NCI-H1105 (cell line): ENCODE data around the gene HES7.
"Not testable (repeated sequence)": the region's sequence is repeated elsewhere in the genome, so short reads cannot be mapped to it uniquely, and the experiment has no call there.

Source experiments
- DNase-seq: peaks from one replicate; lab custom pipeline; 2025; lab: John Stamatoyannopoulos, UW

HES7 gene

DNA sequence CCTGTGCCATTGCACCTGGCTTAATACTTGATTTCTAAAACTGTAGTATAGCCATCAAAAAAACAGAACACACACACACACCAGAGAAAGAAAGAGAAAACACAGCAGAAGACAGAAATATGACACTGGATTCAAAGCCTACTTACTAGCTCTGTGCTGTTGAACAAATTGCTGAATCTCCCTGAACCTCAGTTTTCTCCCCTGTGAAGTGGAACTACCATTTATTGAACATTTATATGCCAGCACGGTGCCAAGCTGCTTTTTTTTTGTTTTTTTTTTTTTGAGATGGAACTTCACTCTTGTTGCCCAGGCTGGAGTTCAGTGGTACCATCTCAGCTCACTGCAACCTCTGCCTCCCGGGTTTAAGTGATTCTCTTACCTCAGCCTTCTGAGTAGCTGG lies 23.1 kb downstream of the HES7 start:
- no peak for DNase-seq

DNA sequence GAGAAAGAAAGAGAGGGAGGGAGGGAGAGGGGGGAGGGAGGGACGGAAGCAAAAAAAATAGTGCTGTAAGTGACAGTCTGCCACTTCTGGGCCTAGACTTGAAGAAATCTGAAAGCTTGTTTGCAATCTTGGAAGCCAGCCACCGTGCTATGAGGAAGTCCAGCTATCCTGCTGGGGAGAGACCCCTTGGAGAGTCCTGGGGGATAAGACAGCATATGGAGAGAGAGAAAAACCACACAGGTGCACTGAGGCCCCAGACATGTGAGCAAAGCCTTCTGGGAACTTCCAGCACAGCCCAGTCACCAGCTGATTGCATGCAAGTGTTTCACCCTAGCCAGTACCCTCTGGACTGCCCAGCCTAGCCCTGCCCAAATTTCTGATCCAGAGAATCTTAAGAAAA lies 23.8 kb downstream of the HES7 start:
- no peak for DNase-seq

GRCh38 chr17:8096541-8096940 lies 27.4 kb downstream of the HES7 start:
- DNase-seq = no peak

GRCh38 chr17:8095361-8095760 lies 28.5 kb downstream of the HES7 start:
- DNase-seq = no peak

DNA sequence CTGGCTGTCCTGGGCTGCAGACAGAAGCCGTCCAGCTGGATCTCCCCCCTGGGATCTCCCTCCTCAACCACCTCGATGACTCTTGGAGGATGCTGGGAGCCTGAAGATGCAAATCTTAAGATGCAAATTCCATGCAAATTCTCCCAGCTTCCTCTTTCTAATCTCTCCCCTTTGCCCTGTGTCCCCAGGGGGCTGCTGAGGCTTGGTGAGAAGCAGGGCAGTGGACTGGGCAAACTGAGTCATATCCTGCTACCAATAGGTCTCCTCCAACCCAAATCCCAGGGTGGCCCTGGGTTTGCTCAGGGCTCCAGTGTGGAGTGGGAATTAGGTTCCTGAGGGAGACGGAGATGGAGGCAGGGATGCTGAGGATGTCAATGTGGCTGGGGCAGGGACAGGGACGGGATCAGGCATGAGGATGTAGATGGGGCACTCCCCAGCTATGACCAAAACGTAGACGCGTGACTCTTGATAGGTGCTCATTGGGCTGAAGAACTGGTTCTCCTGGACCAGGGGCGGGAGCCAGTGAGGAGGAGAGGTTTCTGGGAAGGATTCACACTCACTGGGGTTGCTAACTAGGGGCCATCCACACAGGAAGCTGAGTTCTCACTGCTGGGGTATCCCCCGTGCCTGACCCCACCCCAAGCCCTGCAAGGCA lies 32.7 kb downstream of the HES7 start:
- DNase-seq = no peak

GRCh38 chr17:8089728-8090127 lies 34.2 kb downstream of the HES7 start:
- no peak for DNase-seq

GRCh38 chr17:8087952-8088230 lies 36.0 kb downstream of the HES7 start:
- no peak for DNase-seq

- peak; percentile 46 for DNase-seq
Observed at GRCh38 chr17:8087075-8087951, 36.6 kb downstream of the HES7 start, which contains the start of gene ALOX12B. TSS of gene ALOX12B (minus strand) at chr17:8087716. CDS start at chr17:8087442, 274 bp downstream.

DNA sequence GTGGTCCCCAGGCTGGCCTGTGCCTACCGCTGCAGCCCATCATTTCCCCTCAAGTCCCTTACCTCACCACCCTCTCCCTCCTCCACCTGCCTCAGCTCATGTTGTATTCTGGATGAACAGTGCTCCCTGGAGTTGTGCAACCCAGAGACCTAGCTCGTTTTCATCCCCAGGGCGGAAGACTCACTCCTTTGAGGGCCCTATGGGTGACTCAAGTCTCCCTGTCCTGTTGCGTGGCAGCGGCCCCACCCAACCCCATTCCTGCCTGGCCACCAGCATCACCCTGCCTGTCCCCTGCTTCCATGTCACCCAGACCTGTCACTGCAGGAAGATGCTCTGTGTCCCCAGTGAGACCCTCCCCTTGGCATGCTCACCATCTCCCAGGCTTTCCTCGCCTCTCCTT lies 39.7 kb downstream of the HES7 start:
- no peak for DNase-seq

- DNase-seq = no peak
Observed at GRCh38 chr17:8082292-8082691, 41.6 kb downstream of the HES7 start.

- no peak for DNase-seq
Observed at GRCh38 chr17:8081876-8082275, 42.0 kb downstream of the HES7 start.

GRCh38 chr17:8080799-8081219 lies 43.1 kb downstream of the HES7 start:
- DNase-seq = no peak

GRCh38 chr17:8080208-8080798 lies 43.6 kb downstream of the HES7 start:
- DNase-seq = no peak

DNA sequence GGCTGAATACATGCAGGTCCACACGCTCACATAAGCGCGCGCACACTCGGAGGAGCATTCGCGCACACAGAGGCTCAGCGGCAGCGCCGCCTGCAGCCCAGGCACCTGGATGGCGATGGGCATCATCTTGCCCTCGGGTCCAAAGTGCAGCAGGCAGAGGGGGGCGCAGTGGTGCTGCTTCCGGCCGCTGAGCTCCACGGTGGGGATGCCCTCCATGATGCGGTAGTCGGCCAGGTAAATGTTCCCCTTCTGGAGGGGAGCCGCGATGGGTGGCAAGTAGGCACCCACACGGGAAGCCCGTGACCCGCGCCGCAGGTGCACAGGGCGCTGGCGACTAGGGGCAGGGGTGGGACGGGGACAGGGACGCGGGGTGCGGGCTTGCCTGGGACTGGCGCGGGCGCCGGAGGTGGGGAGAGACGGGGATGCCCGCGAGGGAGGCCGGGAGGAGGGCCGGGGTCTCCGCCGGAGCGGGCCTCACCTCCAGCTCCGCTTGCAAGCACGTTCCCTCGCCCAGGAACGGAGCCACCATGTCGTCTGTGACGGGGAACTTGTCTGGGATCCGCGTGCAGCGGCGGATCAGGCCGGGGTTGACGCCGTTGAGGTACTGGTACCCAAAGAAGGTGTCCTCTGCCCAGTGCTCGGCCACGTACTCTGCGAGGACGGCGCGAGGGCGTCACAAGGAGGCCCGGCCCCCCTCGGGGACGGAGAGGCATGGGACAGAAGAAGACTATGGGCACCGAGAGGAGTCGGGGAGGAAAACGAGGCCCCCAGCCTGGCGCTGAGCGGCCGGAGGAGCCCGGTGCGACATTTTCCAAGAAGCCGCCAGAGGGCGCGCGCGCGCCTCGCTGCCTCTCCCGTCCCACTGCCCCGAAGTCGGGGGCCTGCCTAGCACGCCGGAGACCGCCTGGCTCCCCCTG lies 44.4 kb downstream of the HES7 start:
- DNase-seq = peak; percentile 69

GRCh38 chr17:8077939-8078338 lies 46.0 kb downstream of the HES7 start:
- not testable (repeated sequence) for DNase-seq

GRCh38 chr17:8076502-8077266 lies 47.2 kb downstream of the HES7 start:
- no peak for DNase-seq

- DNase-seq = no peak
Observed at GRCh38 chr17:8075574-8076342, 48.1 kb downstream of the HES7 start.

GRCh38 chr17:8075081-8075480 lies 48.8 kb downstream of the HES7 start:
- DNase-seq = no peak

- no peak for DNase-seq
Observed at GRCh38 chr17:8074554-8074953, 49.4 kb downstream of the HES7 start.

DNA sequence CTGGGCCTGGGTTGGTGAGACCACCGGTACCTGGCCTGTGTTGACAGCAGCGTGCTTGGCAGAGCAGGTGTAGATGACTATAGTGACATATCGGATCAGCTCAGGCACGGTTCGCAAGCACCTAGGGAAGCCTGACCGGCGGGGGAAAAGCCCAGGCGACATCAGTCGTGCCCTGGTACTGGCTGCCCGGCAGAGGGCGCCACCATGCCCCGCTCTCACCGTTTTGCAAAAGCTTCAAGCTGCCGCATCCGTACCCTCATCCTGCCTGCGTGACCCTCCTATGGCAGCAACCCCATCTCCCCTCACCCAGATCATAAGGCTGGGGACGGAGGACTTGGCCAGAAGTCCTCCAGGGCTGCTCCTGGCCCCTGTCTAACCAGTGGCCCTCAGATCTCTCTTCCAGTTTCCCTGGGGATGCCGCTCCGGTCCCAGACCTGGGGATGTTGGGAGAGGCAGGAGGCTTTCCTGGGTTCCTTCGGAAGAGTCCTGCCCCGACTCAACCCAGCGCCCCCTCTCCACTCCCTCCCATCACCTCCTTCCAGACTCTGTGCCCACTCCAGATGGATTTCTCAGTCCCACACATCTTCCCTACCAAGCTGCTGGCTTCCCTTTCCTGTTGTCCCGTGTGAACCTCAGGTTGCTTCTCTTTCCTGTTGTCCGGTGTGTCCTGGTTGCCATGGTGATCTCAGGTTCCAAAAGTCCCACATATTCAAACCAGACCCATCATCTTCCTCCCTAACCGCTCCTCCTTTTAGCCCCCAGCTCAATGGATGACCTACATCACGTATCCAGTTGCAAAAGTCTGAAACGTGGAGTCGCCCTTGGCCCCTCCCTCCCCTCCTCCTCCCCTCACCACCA lies 50.0 kb downstream of the HES7 start:
- peak; percentile 77 for DNase-seq
